GM23338 (cell line): ENCODE measurements around the gene ANKRD55. TPM values are rescaled to one million over a fixed set of nuclear protein-coding genes. Genes with fewer than 3 reads are reported as not detected.

ENCODE experiments used
- ATAC-seq: fragments of 200-7000 bp; cut with Tn5 transposase; 3 replicates; pipeline ENCODE4 v1.9.1; 2020
- DNase-seq: peaks from one replicate; pipeline ENCODE4 v3.0.0-alpha.2; 2015; ENCODE audit warnings: low spot score
- H2AFZ ChIP-seq: fragments of 200-600 bp; sonication (generic); 2 replicates; pipeline ENCODE4 v1.8.0; 2016; ENCODE audit warnings: antibody characterized with exemption, mild to moderate bottlenecking, moderate library complexity
- H3F3A ChIP-seq: fragments of 200-600 bp; sonication (generic); replicated peaks from 2 replicates; pipeline ENCODE4 v1.8.0; 2017; ENCODE audit warnings: antibody characterized with exemption, mixed run types, low read depth
- H3K27ac ChIP-seq: fragments of 200-600 bp; sonication (generic); 2 replicates; pipeline ENCODE4 v1.6.1; 2016; ENCODE audit warnings: low read depth
- H3K27me3 ChIP-seq: fragments of 200-600 bp; sonication (generic); 2 replicates; pipeline ENCODE4 v1.8.0; 2016; ENCODE audit warnings: mild to moderate bottlenecking, mixed run types, moderate library complexity; ENCODE audit not compliant: insufficient read depth
- H3K36me3 ChIP-seq: fragments of 200-600 bp; sonication (generic); 2 replicates; pipeline ENCODE4 v1.8.0; 2016; ENCODE audit warnings: mild to moderate bottlenecking; ENCODE audit not compliant: insufficient read depth
- H3K4me1 ChIP-seq: fragments of 200-600 bp; sonication (generic); 2 replicates; pipeline ENCODE4 v1.8.0; 2016; ENCODE audit warnings: mild to moderate bottlenecking, moderate library complexity; ENCODE audit not compliant: insufficient read depth
- H3K4me2 ChIP-seq: fragments of 200-600 bp; sonication (generic); 2 replicates; pipeline ENCODE4 v1.7.1; 2017; ENCODE audit warnings: mixed run types
- H3K4me3 ChIP-seq: fragments of 200-600 bp; sonication (generic); 2 replicates; pipeline ENCODE4 v1.6.1; 2016; ENCODE audit warnings: mixed run types
- H3K79me2 ChIP-seq: fragments of 200-600 bp; sonication (generic); replicated peaks from 2 replicates; pipeline ENCODE4 v1.8.0; 2017; ENCODE audit warnings: mild to moderate bottlenecking; ENCODE audit not compliant: insufficient read depth
- H3K9me2 ChIP-seq: fragments of 200-600 bp; sonication (generic); 2 replicates; pipeline ENCODE4 v1.8.0; 2017; ENCODE audit not compliant: insufficient read depth
- H4K20me1 ChIP-seq: fragments of 200-600 bp; sonication (generic); replicated peaks from 2 replicates; pipeline ENCODE4 v1.8.0; 2017; ENCODE audit warnings: mild to moderate bottlenecking; ENCODE audit not compliant: insufficient read depth
- H3K27ac Mint-ChIP-seq: 2 replicates; pipeline ENCODE4 v1.8.0; 2020; ENCODE audit warnings: inconsistent platforms, mild to moderate bottlenecking, moderate library complexity, mixed read lengths
- H3K27me3 Mint-ChIP-seq: 3 replicates; pipeline ENCODE4 v1.8.0; 2022; ENCODE audit warnings: low read depth, mild to moderate bottlenecking, moderate library complexity, mixed read lengths, inconsistent platforms; ENCODE audit not compliant: insufficient read depth, poor library complexity
- H3K36me3 Mint-ChIP-seq: 3 replicates; pipeline ENCODE4 v1.8.0; 2021; ENCODE audit warnings: low read depth, mild to moderate bottlenecking, inconsistent platforms, moderate library complexity, mixed read lengths
- H3K4me1 Mint-ChIP-seq: 3 replicates; pipeline ENCODE4 v1.8.0; 2020; ENCODE audit warnings: mild to moderate bottlenecking, inconsistent platforms, mixed read lengths
- H3K4me3 Mint-ChIP-seq: 3 replicates; pipeline ENCODE4 v1.8.0; 2021; ENCODE audit warnings: moderate library complexity, mild to moderate bottlenecking, inconsistent platforms, mixed read lengths
- H3K9me3 Mint-ChIP-seq: 3 replicates; pipeline ENCODE4 v1.8.0; 2020; ENCODE audit warnings: moderate library complexity, mild to moderate bottlenecking, inconsistent platforms, mixed read lengths
- CTCF ChIP-seq, 2 experiments: fragments of 200-600 bp in 1 of 2; sonication (generic) in 1 of 2; conservative IDR thresholded peaks; 2 replicates each; pipeline versions ENCODE4 v1.5.1 to v1.6.1; 2016 to 2017; ENCODE audit warnings: antibody characterized with exemption in 2 of 2, low read depth in 2 of 2, mild to moderate bottlenecking in 2 of 2, moderate library complexity in 1 of 2
- ETS1 ChIP-seq: IDR thresholded peaks from 2 replicates; pipeline ENCODE4 v1.6.1; 2016; ENCODE audit warnings: antibody characterized with exemption
- NANOG ChIP-seq: IDR thresholded peaks from 2 replicates; pipeline ENCODE4 v1.6.1; 2016; ENCODE audit warnings: antibody characterized with exemption, borderline replicate concordance
- STAT1 ChIP-seq: IDR thresholded peaks from one replicate; pipeline ENCODE4 v1.6.1; 2016; ENCODE audit warnings: antibody characterized with exemption; ENCODE audit not compliant: unreplicated experiment
- ZNF462 ChIP-seq: fragments of 250-450 bp; sonication (Bioruptor Pico); IDR thresholded peaks from 2 replicates; pipeline ENCODE4 v1.5.0; 2020; ENCODE audit warnings: mild to moderate bottlenecking, moderate library complexity
- polyA plus RNA-seq: library from polyadenylated mRNA; unstranded; fragments of >200 nt; fragmentation: Nextera tagmentation; extraction: Ambion mirVana; gene quantifications from 2 replicates; pipeline ENCODE4 v1.2.1, GENCODE V29; 2016
- total RNA-seq: library from RNA; depleted of rRNA; stranded (reverse); fragments of >200 nt; shearing (Covaris generic); gene quantifications from 2 replicates; pipeline ENCODE4 v1.2.3, GENCODE V29; 2014

Gene ANKRD55
- total and polyA plus RNA-seq, 2 experiments from 2014 or later = not detected

- H3K27ac Mint-ChIP-seq = no peak overlapping the region
- H3K4me3 Mint-ChIP-seq = no peak overlapping the region
- no peak for DNase-seq
- H3F3A ChIP-seq = no peaks in the 10 kb centered on the region
- TF ChIP-seq ZNF462 (CRISPR knock-in tag) = no peak
- TF ChIP-seq ETS1 = no peak
- TF ChIP-seq CTCF (conservative IDR thresholded peaks at IDR 0.05; ENCODE audit: low read depth in 2 of 2) = no peak
- no peak for TF ChIP-seq STAT1
- TF ChIP-seq NANOG = no peak
- H3K79me2 ChIP-seq = no peaks in the 10 kb centered on the region
- ATAC-seq = no peak
- H3K4me1 ChIP-seq = no peaks in the 10 kb centered on the region
- no peak overlapping the region for H3K27ac ChIP-seq
- H4K20me1 ChIP-seq = no peaks in the 10 kb centered on the region
- peaks cover 5% of the 10 kb centered on the region for H3K27me3 Mint-ChIP-seq
- H3K4me1 Mint-ChIP-seq = no peaks in the 10 kb centered on the region
- 0 out of 3 replicates have a peak, but pooled peaks cover under 1% of the 10 kb centered on the region for H3K9me3 Mint-ChIP-seq
- H3K4me2 ChIP-seq = no peak overlapping the region
- no peaks in the 10 kb centered on the region for H3K36me3 ChIP-seq
- no peak overlapping the region for H3K4me3 ChIP-seq
- peaks cover under 1% of the 10 kb centered on the region; the same call in 2 of the 3 replicates for H3K36me3 Mint-ChIP-seq
- no peak overlapping the region for H2AFZ ChIP-seq
- H3K27me3 ChIP-seq = no peaks in the 10 kb centered on the region
- H3K9me2 ChIP-seq = no peaks in the 10 kb centered on the region
Observed at GRCh38 chr5:56208681-56209080, 24.4 kb downstream of the ANKRD55 start.
